ENCODE results near the gene KPNA5.
"Not testable (repeated sequence)": the region's sequence is repeated elsewhere in the genome, so short reads cannot be mapped to it uniquely, and the experiment has no call there.

KPNA5 gene

DNA sequence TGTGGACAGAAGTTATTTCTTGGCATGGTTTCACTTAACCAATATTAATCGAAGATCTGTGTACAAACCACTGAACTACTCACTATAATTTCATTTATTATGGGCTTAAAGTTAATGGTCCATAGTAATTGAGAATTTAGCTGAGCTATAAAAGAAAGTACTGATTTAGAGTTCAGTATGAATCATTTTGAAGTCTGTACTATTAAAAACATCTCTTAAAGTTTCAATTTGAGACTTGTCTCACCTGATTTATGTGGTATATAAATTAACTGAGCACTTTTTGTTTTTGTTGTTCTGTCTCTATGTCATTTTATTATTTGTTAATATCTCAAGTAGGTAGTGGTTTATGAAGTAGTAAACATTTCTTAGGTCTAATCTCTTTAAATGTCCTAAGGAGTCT, 24.9 kb downstream of the KPNA5 start:
- DNase-seq (ENCODE audit: insufficient read length, low spot score) = no peak
- TF ChIP-seq, protein P1, sequence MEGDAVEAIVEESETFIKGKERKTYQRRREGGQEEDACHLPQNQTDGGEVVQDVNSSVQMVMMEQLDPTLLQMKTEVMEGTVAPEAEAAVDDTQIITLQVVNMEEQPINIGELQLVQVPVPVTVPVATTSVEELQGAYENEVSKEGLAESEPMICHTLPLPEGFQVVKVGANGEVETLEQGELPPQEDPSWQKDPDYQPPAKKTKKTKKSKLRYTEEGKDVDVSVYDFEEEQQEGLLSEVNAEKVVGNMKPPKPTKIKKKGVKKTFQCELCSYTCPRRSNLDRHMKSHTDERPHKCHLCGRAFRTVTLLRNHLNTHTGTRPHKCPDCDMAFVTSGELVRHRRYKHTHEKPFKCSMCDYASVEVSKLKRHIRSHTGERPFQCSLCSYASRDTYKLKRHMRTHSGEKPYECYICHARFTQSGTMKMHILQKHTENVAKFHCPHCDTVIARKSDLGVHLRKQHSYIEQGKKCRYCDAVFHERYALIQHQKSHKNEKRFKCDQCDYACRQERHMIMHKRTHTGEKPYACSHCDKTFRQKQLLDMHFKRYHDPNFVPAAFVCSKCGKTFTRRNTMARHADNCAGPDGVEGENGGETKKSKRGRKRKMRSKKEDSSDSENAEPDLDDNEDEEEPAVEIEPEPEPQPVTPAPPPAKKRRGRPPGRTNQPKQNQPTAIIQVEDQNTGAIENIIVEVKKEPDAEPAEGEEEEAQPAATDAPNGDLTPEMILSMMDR (IDR thresholded peaks at IDR 0.05; ENCODE audit: insufficient read depth, missing control alignments) = no peak

GRCh38 chr6:116714296-116714695, 33.3 kb downstream of the KPNA5 start:
- FAIRE-seq (no peak), DNase-seq (ENCODE audit: insufficient read length, low spot score) (no peak)
- TF ChIP-seq, protein P1 (IDR thresholded peaks at IDR 0.05; ENCODE audit: insufficient read depth, missing control alignments) = no peak

More for the DNA sequence above, 24.9 kb downstream of the KPNA5 start:
- FAIRE-seq = no peak

GRCh38 chr6:116714761-116715160, 33.8 kb downstream of the KPNA5 start:
- TF ChIP-seq, protein P1 (IDR thresholded peaks at IDR 0.05; ENCODE audit: insufficient read depth, missing control alignments) = no peak
- FAIRE-seq (no peak), DNase-seq (ENCODE audit: insufficient read length, low spot score) (no peak)

GRCh38 chr6:116726947-116727346, 45.9 kb downstream of the KPNA5 start:
- FAIRE-seq (no peak), DNase-seq (ENCODE audit: insufficient read length, low spot score) (no peak)
- TF ChIP-seq, protein P1 (IDR thresholded peaks at IDR 0.05; ENCODE audit: insufficient read depth, missing control alignments) = no peak

- FAIRE-seq (no peak), DNase-seq (ENCODE audit: insufficient read length, low spot score) (no peak)
- TF ChIP-seq, protein P1 (IDR thresholded peaks at IDR 0.05; ENCODE audit: insufficient read depth, missing control alignments) = no peak
Observed at GRCh38 chr6:116730513-116730912, 49.5 kb downstream of the KPNA5 start.

GRCh38 chr6:116737004-116737403, 56.0 kb downstream of the KPNA5 start:
- TF ChIP-seq, protein P1 (IDR thresholded peaks at IDR 0.05; ENCODE audit: insufficient read depth, missing control alignments) = no peak
- FAIRE-seq = no peak
- no peak for DNase-seq (ENCODE audit: insufficient read length, low spot score)

GRCh38 chr6:116740486-116740885, 59.5 kb downstream of the KPNA5 start:
- not testable (repeated sequence) for DNase-seq (ENCODE audit: insufficient read length, low spot score); FAIRE-seq

DNA sequence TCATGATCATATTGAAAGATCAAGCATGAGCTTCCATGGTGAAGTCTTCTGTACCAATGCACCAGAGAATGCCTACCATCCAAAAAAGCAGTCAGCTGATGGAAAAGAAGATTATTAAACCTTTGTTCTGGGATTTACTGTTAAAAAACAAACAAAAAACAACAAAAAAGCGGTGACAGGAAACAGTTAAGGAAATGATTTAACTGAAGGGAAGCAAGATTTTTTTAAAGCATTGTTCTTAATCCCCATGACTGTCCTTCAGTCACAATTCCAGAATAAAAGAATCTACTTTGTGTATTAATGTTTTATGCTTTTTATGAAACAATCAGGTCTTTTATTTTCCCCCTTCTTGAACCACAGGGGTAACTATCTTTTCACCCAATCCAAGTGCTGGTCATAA, 60.6 kb downstream of the KPNA5 start:
- DNase-seq (ENCODE audit: insufficient read length, low spot score) (no peak), FAIRE-seq (no peak)
- TF ChIP-seq, protein P1 (IDR thresholded peaks at IDR 0.05; ENCODE audit: insufficient read depth, missing control alignments) = no peak

Measured in D721Med (cell line).